Pancreas (tissue), 10 donors: ENCODE results near the gene GLI2. TPM values are rescaled to one million over a fixed set of nuclear protein-coding genes. Genes with fewer than 3 reads are reported as not detected.

Source experiments
- ATAC-seq, 4 donors: fragments of 200-7000 bp; cut with Tn5 transposase; one replicate each; pipeline versions ENCODE4 v1.8.0 to v1.9.1; 2020; ENCODE audit warnings: mild to moderate bottlenecking in 4 of 4, moderate library complexity in 4 of 4
- DNase-seq, 6 donors: peaks; one replicate each; pipeline ENCODE4 v3.0.0-alpha.2; 2020
- FAIRE-seq: peaks from 2 replicates; lab custom pipeline; 2012; peaks lifted over from hg19 to GRCh38; lab: Jason Lieb, UNC
- H3K27ac ChIP-seq, 4 donors: fragments of 200-600 bp; sonication (generic); 1 replicate in 3 of 4; 2 replicates in 1 of 4; pipeline versions ENCODE4 v1.5.0 to v1.8.0; 2020
- H3K27me3 ChIP-seq, 4 donors: fragments of 200-600 bp; one replicate each; pipeline ENCODE4 v1.8.0; 2021
- H3K36me3 ChIP-seq, 3 donors: fragments of 200-600 bp; sonication (generic) in 1 of 3; one replicate each; pipeline versions ENCODE4 v1.5.0 to v1.8.0; 2020 to 2021
- H3K4me1 ChIP-seq, 3 donors: fragments of 200-600 bp; one replicate each; pipeline ENCODE4 v1.8.0; 2021
- H3K4me3 ChIP-seq, 4 donors: fragments of 200-600 bp; sonication (generic) in 2 of 4; one replicate each; pipeline versions ENCODE4 v1.5.0 to v1.8.0; 2020 to 2021
- H3K9me3 ChIP-seq, 4 donors: fragments of 200-600 bp; one replicate each; pipeline ENCODE4 v1.8.0; 2021
- CTCF ChIP-seq, 4 donors: fragments of 200-600 bp; sonication (generic) in 3 of 4; IDR thresholded peaks; one replicate each; pipeline versions ENCODE4 v1.5.0 to v1.8.0; 2021; ENCODE audit warnings: antibody characterized with exemption in 4 of 4
- WGBS, 2 donors: extraction: QIAGEN DNeasy Blood & Tissue Kit; methylation state at CpG; one replicate each; pipeline ENCODE4 v1.1.7; 2013; 5-methylcytosine and 5-hydroxymethylcytosine counted together
- intact Hi-C, 3 donors: fragments of 100-400 bp; cut with DNase I; formaldehyde crosslinking; loops; one replicate each; pipeline versions ENCODE4 v1.11.1 to v1.14.2; 2022
- polyA plus RNA-seq, 2 donors: library from polyadenylated mRNA; stranded (reverse); fragments of 200-250 nt; gene quantifications; one replicate each; pipeline ENCODE4 v1.2.3, GENCODE V29; 2013
- total RNA-seq, 6 donors: library from RNA; stranded (reverse); fragmentation: NEBNext Ultra II Directional in 4 of 6; extraction: Animal tissue kit (Norgen Biotek cat#: 25700) in 4 of 6; gene quantifications; one replicate each; pipeline versions ENCODE4 v1.2.1 to v1.2.4, GENCODE V29; 2021 to 2023
- donor health status: healthy with polysubstance abuse.
- donor health status: DM: no; HTN: no; CAD: no; lungs with moderate emphysema.
- donor health status: DM: no; HTN: no; CAD: no.
- donor health status: control.
- donor health status: control.
- donor health status: Bipolar disorder and iron deficiency.
- donor health status: DM: yes; HTN: yes; CAD: no.
- donor health status: DM: no; HTN: no; CAD: no.
- donor health status: DM: no; HTN: no; CAD: no.
- donor health status: DM: yes; HTN: yes; CAD: no.

The GLI2 gene
- total and polyA plus RNA-seq, 8 donors, result 0.14 to 3.2 (median 0.53) TPM

DNA sequence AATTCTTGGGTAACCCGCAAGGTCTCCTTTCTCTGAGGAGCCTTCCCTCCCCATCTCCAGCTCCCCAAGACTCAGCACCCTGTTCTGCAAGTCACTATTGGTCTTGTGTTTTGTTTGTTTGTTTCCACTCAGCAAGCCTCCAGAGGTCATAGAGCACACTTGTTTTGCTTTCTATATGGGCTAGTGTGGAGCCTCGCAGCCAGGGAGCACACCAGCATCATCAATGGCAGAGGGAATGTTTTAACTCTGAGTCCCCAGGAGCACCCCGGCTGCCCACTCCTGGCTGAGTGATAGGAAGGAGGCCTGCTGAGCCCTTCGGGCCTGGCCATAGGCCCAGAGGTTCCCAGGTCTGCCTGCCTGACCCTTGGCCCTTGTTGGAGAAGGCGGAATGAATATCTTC, 36.6 kb downstream of the GLI2 start:
- intact Hi-C loops, result no loop called here
- ATAC-seq (no peak), FAIRE-seq (no peak), DNase-seq (peak in 2 of 6 donors; percentile 5 to 43)
- H3K9me3 ChIP-seq, result no peaks in the 10 kb centered on the region
- WGBS, 2 donors, result 80 to 81% methylated on average over 5 of the region's 5 CpGs
- no peak for TF ChIP-seq CTCF (IDR thresholded peaks at IDR 0.05)
- H3K36me3 ChIP-seq, result no peaks in the 10 kb centered on the region
- H3K27me3 ChIP-seq, result no peaks in the 10 kb centered on the region
- H3K4me3 ChIP-seq, result no peak overlapping the region
- no peak overlapping the region for H3K27ac ChIP-seq
- H3K4me1 ChIP-seq, result no peaks in the 10 kb centered on the region

DNA sequence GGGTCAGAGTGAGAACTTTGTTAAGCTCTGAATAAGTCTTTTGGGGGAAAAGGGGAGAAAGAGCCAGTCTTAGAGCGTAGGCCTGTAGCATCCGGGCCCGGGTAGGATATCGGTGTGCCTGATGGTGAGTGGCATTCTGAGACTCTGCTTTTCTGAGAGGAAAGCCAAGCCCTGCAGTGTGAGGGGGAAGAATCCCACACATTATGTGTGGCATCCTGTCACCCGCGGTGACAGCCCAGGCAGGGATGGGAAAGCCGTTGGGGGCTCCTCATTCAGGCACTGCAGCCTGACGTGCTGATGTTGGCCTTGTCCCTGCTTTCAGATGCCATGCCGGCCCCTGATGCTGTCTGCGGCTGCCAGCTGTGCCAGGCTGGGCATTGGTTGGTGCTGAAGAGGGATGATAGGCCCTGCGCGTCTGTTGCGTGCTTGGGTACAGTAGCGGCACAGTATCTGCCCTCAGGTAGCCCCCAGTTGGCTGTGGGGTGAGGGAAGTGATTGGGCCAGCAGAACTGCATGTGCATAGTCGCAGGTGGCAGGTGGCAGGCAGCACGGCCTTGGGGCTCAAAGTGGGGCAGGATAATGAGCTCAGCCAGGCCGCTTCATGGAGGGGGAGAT, 37.6 kb downstream of the GLI2 start:
- intact Hi-C loops, result no loop called here
- Histone ChIP-seq H3K27ac (no peak overlapping the region), H3K4me1 (no peaks in the 10 kb centered on the region), H3K36me3 (no peaks in the 10 kb centered on the region), H3K4me3 (no peak overlapping the region), H3K9me3 (no peaks in the 10 kb centered on the region), H3K27me3 (no peaks in the 10 kb centered on the region)
- 90 to 92% methylated on average over 17 of the region's 17 CpGs for WGBS, 2 donors
- FAIRE-seq (no peak), ATAC-seq (no peak), DNase-seq (peak in 2 of 6 donors; percentile 11 to 43)
- no peak for TF ChIP-seq CTCF (IDR thresholded peaks at IDR 0.05)

- TF ChIP-seq CTCF (IDR thresholded peaks at IDR 0.05), result no peak
- no peaks in the 10 kb centered on the region for H3K36me3 ChIP-seq
- no peak for ATAC-seq
- WGBS, 2 donors, result 79 to 89% methylated on average over 5 of the region's 5 CpGs
- no peak for FAIRE-seq
- H3K9me3 ChIP-seq, result no peaks in the 10 kb centered on the region
- no peaks in the 10 kb centered on the region for H3K4me1 ChIP-seq
- H3K27ac ChIP-seq, result no peak overlapping the region
- H3K4me3 ChIP-seq, result no peak overlapping the region
- intact Hi-C loops, result no loop called here
- DNase-seq, result peak in 3 of 6 donors; percentile 9 to 21 (median 10)
- no peaks in the 10 kb centered on the region for H3K27me3 ChIP-seq
These were observed 39.0 kb downstream of the GLI2 start for GRCh38 chr2:120774557-120775160.

DNA sequence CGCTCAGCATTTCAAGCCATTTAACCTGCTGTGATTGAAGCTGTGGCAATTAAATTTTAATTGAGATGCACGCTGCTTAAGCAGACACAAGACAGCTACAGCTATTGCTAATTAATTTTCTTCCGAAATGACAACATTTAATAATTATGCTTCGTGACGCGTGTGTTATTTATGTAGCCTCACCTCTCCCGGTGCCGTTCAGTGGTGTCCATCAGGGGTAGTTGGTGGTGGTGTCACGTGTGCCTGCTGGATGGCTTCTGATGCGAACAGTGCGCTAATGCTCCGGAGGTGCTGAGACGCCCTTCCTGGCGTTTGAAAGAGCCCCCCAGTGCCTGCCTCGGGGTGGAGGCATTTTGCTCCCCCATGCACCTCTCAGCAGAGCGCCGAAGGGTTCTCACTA, 39.5 kb downstream of the GLI2 start:
- H3K4me3 ChIP-seq, result no peak overlapping the region
- no peak overlapping the region for H3K27ac ChIP-seq
- no peaks in the 10 kb centered on the region for H3K9me3 ChIP-seq
- DNase-seq (peak in 2 of 6 donors; percentile 1 to 22), FAIRE-seq (no peak), ATAC-seq (no peak)
- H3K4me1 ChIP-seq, result no peaks in the 10 kb centered on the region
- intact Hi-C loops, result no loop called here
- no peaks in the 10 kb centered on the region for H3K36me3 ChIP-seq
- no peak for TF ChIP-seq CTCF (IDR thresholded peaks at IDR 0.05)
- H3K27me3 ChIP-seq, result no peaks in the 10 kb centered on the region
- 71 to 80% methylated on average over 17 of the region's 17 CpGs for WGBS, 2 donors
